ENCODE measurements around the gene GNG12.
"Not testable (repeated sequence)": the region's sequence is repeated elsewhere in the genome, so short reads cannot be mapped to it uniquely, and the experiment has no call there.

Gene GNG12

DNA sequence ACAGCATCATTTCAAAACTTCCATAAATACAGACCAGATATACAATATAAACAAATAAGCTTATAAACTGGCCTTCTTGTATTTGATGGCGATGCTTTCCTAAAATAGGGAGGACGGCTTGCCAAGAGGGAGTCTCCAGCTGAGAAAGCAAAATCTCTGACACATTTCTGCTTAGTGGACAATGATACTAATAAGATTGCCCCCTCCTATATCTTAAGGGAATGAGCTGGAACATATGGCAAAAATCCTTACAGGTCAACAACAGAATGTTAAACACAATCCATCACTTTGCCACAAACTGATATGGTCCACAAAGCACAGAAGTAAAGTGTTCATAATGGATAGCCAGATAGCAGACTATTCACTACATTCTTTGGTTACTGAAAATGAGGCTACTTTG is 155.3 kb downstream of the GNG12 start:
- Mint-ChIP-seq H3K36me3 (no peaks in the 10 kb centered on the region), H3K27ac (no peak overlapping the region)
- CTCF ChIA-PET, result no interaction called here

DNA sequence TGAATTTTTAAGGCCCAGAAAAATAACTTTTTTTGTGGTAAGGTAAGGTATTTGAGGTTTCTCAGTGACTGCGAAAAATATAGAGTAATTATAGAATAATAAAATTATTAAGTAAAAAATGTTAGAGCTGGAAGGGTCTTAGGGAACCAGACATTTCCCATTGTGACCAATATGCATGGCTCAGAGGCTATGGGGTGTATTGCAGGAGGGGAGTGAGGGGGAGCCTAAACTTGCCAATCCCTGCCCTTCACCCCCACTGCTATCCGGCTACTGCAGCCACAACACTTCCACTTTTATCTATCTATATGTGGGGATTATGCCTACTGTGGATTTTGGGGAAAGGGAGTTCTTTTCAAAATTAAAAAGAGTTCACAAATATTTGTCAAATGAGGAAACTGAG is 155.9 kb downstream of the GNG12 start:
- CTCF ChIA-PET, result no interaction called here
- no peak for DNase-seq
- H3K36me3 Mint-ChIP-seq, result no peaks in the 10 kb centered on the region
- no peak overlapping the region for H3K27ac Mint-ChIP-seq
- H3K4me1 Mint-ChIP-seq, result peaks cover 29% of the 10 kb centered on the region
- H3K9me3 Mint-ChIP-seq, result no peaks in the 10 kb centered on the region
- H3K4me3 Mint-ChIP-seq, result no peak overlapping the region
- peaks cover 8% of the 10 kb centered on the region for H3K27me3 Mint-ChIP-seq

More for the DNA sequence above, 155.3 kb downstream of the GNG12 start:
- no peak overlapping the region for H3K4me3 Mint-ChIP-seq
- no peak for DNase-seq
- H3K27me3 Mint-ChIP-seq, result peaks cover 7% of the 10 kb centered on the region
- H3K4me1 Mint-ChIP-seq, result peaks cover 29% of the 10 kb centered on the region
- H3K9me3 Mint-ChIP-seq, result no peaks in the 10 kb centered on the region

DNA sequence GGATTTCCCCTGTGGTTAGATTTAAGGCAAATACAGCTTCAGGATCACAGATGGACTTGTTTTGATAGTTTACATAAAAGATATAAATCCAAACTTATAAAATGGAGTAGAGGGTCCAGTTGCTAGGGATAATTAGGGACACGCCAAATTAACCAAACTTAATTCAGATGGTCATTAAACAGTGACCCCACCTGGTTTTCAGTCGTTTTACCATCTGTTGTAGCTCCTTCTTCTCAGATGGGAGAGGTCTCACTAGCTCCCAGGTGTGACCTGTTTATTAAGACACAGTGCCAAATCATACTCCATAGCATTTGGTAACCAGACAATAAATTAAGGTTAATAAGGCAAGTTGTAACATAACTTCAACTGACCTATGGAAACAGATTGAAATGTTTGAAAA is 156.3 kb downstream of the GNG12 start:
- CTCF ChIA-PET, result no interaction called here
- no peak for DNase-seq
- Mint-ChIP-seq H3K36me3 (no peaks in the 10 kb centered on the region), H3K27me3 (peaks cover 12% of the 10 kb centered on the region), H3K9me3 (no peaks in the 10 kb centered on the region), H3K4me1 (peaks cover 29% of the 10 kb centered on the region), H3K27ac (no peak overlapping the region), H3K4me3 (no peak overlapping the region)

DNA sequence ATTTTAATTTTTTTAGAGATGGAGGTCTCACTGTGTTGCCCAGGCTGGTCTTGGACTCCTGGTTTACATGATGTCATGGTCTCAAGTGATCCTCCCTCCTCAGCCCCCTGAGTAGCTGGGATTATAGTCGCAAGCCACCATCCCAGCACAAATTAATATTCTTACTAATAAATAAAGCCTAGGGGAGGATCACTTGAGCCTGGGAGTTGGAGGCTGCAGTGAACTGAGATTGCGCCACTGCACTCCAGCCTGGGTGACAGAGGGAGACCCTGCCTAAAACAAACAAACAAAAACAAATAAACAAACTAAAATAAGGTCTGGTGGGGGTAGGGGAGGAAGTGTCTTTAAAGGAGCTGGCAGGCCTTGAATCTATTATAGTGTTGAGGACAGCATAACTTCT is 157.0 kb downstream of the GNG12 start:
- no peak for DNase-seq
- Mint-ChIP-seq H3K4me3 (no peak overlapping the region), H3K36me3 (no peaks in the 10 kb centered on the region), H3K27me3 (peaks cover 16% of the 10 kb centered on the region), H3K27ac (no peak overlapping the region), H3K9me3 (no peaks in the 10 kb centered on the region), H3K4me1 (peaks cover 29% of the 10 kb centered on the region)
- CTCF ChIA-PET, result interaction anchor here (0.6 to 0.8 kb wide), 2 partner anchors 84 to 113 kb away, joined by 3 to 4 read pairs; no protein-coding TSS in a partner anchor

DNA sequence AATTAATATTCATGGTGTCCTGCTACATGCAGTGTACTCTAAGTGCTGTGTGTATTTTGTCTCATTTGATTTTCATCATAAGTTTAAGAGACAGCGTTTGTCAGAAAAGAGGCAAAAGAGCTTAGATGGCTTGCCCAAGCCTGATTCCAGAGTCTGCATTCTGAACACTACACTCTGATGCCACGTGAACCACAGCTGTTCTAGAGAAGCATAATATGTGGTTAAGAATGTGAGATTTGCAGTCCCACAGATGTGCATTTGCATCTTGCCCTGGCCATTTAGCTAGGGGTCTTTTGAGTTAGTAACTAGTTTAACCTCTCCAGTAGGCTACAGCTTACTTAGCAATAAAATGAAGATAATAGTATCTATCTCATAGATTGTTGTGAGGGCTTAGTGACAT is 157.5 kb downstream of the GNG12 start:
- H3K36me3 Mint-ChIP-seq, result no peaks in the 10 kb centered on the region
- H3K27me3 Mint-ChIP-seq, result peaks cover 16% of the 10 kb centered on the region
- H3K27ac Mint-ChIP-seq, result peak overlapping the region; percentile 31
- no peaks in the 10 kb centered on the region for H3K9me3 Mint-ChIP-seq
- CTCF ChIA-PET, result interaction anchor here (0.8 to 2.7 kb wide), 3 partner anchors 10 to 114 kb away, joined by 4 to 17 read pairs (median 10); partner anchors contain the start of gene GADD45A
- H3K4me1 Mint-ChIP-seq, result peaks cover 29% of the 10 kb centered on the region
- DNase-seq, result no peak
- no peak overlapping the region for H3K4me3 Mint-ChIP-seq

DNA sequence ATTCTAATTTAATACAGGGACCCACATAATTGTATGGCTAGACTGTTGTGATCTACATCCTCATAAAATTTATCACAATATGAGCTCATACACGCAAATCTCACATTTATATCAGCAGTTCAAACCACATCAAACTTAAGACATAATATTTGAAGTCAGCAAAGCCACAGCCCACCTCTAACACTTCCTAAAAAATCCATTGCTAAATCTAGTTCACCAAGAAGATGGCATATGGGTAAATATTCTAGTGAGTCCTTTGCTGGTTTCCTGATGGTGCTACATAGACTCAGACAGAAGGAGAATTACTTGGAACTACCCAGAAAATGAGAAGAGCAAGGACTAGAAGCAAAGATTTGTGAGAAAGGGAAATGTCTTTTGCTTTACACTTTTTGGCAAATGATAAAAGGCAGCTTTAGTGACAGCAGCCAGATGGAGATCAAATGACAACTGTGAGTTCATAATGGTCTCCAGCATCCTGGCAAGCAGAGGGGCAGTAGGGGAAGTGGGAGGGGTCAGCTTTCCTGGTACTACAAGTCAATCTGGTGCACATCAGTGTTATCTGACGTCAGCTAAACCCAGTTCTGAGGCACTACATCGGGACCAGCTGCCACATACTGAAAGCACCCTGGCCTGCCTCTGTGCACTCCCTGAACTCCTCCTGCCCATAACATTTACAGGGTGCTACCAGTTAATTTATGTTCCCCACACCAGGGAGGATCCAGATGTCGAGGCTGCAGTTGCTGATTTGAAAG is 158.8 kb downstream of the GNG12 start:
- Mint-ChIP-seq H3K9me3 (no peaks in the 10 kb centered on the region), H3K27ac (peak overlapping the region; percentile 85), H3K36me3 (no peaks in the 10 kb centered on the region), H3K27me3 (peaks cover 18% of the 10 kb centered on the region), H3K4me3 (peak overlapping the region; percentile 31), H3K4me1 (peaks cover 29% of the 10 kb centered on the region)
- peak; percentile 70 for DNase-seq
- CTCF ChIA-PET, result interaction anchor here (0.6 to 2.7 kb wide), 6 partner anchors 11 to 1062 kb away, joined by 3 to 17 read pairs (median 4); partner anchors contain the start of gene GADD45A

DNA sequence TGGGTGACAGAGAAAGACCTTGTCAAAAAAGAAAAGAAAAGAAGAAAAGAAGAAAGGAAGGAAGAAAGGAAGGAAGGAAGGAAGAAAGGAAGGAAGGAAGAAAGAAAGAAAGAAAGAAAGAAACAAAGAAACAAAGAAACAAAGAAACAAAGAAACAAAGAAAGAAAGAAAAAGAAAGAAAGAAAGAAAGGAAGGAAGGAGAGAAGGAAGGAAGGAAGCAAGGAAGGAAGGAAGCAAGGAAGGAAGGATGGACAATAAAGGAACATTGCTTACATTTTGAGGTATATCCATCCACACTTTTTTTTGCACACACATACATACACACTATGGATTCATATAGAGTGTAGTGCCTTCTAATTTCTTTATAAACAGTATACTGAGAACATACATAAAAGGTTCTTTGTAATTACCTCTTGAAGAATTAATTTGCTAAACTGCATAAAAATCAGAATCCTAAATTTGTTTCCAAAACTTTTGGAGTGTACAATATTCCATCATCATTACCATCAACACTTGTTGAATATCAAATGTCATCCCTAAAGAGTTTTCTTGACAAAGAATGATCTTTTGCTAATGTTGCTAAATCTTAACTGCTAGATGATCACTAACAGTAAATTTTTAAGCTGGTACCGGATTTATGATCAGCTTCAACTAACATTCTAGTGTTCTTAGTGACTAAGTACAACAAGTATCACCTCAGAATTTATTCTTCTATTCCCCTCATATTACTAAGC is 159.6 kb downstream of the GNG12 start:
- Mint-ChIP-seq H3K27me3 (peaks cover 22% of the 10 kb centered on the region), H3K27ac (peak overlapping the region; percentile 85), H3K4me1 (peaks cover 29% of the 10 kb centered on the region), H3K4me3 (no peak overlapping the region), H3K9me3 (no peaks in the 10 kb centered on the region), H3K36me3 (no peaks in the 10 kb centered on the region)
- CTCF ChIA-PET, result interaction anchor here (1.3 to 2.7 kb wide), 4 partner anchors 12 to 112 kb away, joined by 3 to 17 read pairs (median 8); partner anchors contain the start of gene GADD45A
- no peak for DNase-seq

DNA sequence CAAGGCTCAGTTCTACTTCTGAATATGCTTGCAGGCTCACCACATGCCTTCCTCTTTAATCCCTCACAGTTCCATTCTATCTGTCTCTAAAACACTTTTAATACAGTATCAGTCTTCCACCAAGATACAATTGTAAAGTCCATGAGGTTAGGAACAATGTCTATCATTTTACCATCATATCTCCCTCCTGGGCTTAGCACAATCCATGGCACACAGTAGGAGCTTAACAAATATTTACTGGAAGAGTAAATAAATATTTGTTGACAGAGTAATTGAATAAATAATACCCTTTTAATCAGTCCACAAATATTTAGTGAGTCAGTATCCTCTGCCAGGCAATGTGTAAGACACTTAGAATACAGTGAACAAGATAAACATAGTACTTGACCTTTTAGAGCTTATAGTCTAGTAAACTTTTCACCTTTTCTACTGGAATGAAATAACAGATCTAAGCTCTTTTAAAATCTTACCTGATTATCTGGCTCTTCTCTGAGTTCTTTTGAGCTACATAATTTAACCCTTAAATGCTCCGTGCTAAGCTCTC is 160.9 kb downstream of the GNG12 start:
- CTCF ChIA-PET, result interaction anchor here (0.8 kb wide), 1 partner anchor 99 kb away, joined by 3 read pairs; no protein-coding TSS in a partner anchor
- Mint-ChIP-seq H3K36me3 (no peaks in the 10 kb centered on the region), H3K27ac (no peak overlapping the region)

DNA sequence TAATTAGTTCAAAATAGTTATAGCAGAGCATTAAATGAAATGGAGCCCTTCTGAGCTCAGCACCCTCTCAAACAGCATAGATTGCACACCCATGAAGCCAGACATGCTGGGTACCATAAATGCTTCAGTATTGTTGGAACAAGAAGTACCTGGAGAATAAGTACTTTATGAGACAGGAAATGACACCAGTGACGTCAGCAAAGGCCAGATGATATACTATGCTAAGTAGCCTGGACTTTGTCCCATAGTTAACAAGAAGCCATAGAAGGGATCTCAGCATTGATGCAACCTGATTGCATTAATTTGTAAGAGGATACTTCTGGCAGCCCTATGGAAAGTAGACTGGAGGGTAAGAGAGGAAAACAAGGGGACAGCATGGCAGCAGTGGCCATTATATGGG is 164.6 kb downstream of the GNG12 start:
- Mint-ChIP-seq H3K9me3 (peaks cover 2% of the 10 kb centered on the region), H3K36me3 (no peaks in the 10 kb centered on the region), H3K27me3 (peaks cover 33% of the 10 kb centered on the region), H3K27ac (no peak overlapping the region), H3K4me3 (no peak overlapping the region), H3K4me1 (peaks cover 3% of the 10 kb centered on the region)
- CTCF ChIA-PET, result no interaction called here
- no peak for DNase-seq

More for the DNA sequence above, 160.9 kb downstream of the GNG12 start:
- H3K4me3 Mint-ChIP-seq, result no peak overlapping the region
- no peak for DNase-seq
- no peaks in the 10 kb centered on the region for H3K9me3 Mint-ChIP-seq
- peaks cover 30% of the 10 kb centered on the region for H3K27me3 Mint-ChIP-seq
- peaks cover 29% of the 10 kb centered on the region for H3K4me1 Mint-ChIP-seq

DNA sequence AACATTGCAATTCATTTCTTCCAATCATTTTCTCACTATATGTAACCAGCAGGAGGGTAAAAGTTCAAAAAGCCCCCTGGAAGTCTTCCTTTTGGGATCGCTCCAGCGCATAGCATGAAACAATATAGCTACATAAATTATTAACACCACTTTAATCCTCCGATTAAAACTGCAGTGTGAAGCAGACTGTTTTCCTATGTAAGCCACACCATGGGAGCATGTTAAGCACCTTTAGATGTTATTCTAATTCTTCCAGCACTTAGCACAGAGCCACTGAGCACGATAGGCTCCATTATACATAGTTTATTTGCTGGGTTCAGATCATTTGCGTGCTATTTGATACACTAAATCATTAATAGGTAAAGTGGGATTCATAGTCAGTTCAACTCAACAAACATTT is 166.6 kb downstream of the GNG12 start:
- CTCF ChIA-PET, result interaction anchor here (1.6 kb wide), 1 partner anchor 93 kb away, joined by 4 read pairs; no protein-coding TSS in a partner anchor

DNA sequence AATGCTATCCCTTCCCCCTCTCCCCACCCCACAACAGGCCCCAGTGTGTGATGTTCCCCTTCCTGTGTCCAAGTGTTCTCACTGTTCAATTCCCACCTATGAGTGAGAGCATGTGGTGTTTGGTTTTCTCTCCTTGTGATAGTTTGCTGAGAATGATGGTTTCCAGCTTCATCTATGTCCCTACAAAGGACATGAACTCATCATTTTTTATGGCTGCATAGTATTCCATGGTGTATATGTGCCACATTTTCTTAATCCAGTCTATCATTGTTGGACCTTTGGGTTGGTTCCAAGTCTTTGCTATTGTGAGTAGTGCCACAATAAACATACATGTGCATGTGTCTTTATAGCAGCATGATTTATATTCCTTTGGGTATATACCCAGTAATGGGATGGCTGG is 168.0 kb downstream of the GNG12 start:
- not testable (repeated sequence) for H3K36me3 Mint-ChIP-seq

More for the DNA sequence above, 166.6 kb downstream of the GNG12 start:
- H3K36me3 Mint-ChIP-seq, result no peaks in the 10 kb centered on the region
- DNase-seq, result no peak
- peaks cover 21% of the 10 kb centered on the region for H3K27me3 Mint-ChIP-seq
- H3K9me3 Mint-ChIP-seq, result peaks cover 2% of the 10 kb centered on the region
- no peak overlapping the region for H3K4me3 Mint-ChIP-seq
- no peaks in the 10 kb centered on the region for H3K4me1 Mint-ChIP-seq
- H3K27ac Mint-ChIP-seq, result no peak overlapping the region

DNA sequence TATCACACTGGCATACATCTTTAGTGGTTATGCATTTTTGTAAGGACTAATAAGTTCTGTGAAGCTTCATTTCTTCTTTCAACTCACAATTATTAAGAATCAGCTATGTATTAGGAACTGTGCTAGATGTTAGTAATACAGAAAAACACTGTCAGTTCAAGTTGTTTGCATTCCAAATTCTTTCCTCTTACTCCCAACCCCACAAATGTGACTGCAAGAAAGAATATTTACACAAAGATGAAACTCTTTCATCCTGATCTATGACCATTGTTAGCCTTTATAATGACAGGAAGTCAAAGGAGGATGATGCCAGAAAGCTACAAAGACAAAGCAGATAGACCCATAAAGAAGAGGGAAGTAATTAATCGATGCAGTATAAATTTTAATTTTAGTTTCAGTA is 169.2 kb downstream of the GNG12 start:
- Mint-ChIP-seq H3K27me3 (peaks cover 24% of the 10 kb centered on the region), H3K4me3 (no peak overlapping the region), H3K9me3 (peaks cover 2% of the 10 kb centered on the region), H3K36me3 (no peaks in the 10 kb centered on the region), H3K4me1 (no peaks in the 10 kb centered on the region), H3K27ac (no peak overlapping the region)
- no peak for DNase-seq
- CTCF ChIA-PET, result interaction anchor here (0.7 kb wide), 1 partner anchor 20 kb away, joined by 3 read pairs; no protein-coding TSS in a partner anchor

More for the DNA sequence above, 168.0 kb downstream of the GNG12 start:
- DNase-seq, H3K9me3 Mint-ChIP-seq, CTCF ChIA-PET, H3K4me3 Mint-ChIP-seq, H3K4me1 Mint-ChIP-seq, H3K27ac Mint-ChIP-seq: not testable (repeated sequence)
- H3K27me3 Mint-ChIP-seq, result peaks cover 22% of the 10 kb centered on the region

DNA sequence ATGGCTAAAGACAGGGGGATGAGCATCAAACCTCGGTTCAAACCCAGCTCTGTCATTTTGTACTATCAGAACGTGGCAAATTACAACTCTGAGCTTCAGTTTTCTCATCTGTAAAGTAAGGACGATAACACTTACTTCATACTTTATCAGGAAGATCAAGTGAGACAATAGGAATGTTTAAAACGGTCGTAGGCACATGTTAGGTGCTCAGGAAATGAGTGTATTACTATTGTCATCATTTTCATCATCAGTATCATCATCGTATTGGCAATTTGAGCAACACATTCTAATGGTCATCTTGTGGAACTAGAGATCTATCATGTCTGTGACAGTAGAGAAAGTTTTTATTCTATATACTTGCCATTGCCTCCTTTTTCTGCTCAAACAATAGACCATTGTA is 170.4 kb downstream of the GNG12 start:
- H3K36me3 Mint-ChIP-seq, result no peaks in the 10 kb centered on the region
- H3K27me3 Mint-ChIP-seq, result peaks cover 14% of the 10 kb centered on the region
- no peaks in the 10 kb centered on the region for H3K4me1 Mint-ChIP-seq
- H3K27ac Mint-ChIP-seq, result no peak overlapping the region
- H3K4me3 Mint-ChIP-seq, result no peak overlapping the region
- H3K9me3 Mint-ChIP-seq, result peaks cover 2% of the 10 kb centered on the region
- CTCF ChIA-PET, result no interaction called here
- DNase-seq, result no peak

DNA sequence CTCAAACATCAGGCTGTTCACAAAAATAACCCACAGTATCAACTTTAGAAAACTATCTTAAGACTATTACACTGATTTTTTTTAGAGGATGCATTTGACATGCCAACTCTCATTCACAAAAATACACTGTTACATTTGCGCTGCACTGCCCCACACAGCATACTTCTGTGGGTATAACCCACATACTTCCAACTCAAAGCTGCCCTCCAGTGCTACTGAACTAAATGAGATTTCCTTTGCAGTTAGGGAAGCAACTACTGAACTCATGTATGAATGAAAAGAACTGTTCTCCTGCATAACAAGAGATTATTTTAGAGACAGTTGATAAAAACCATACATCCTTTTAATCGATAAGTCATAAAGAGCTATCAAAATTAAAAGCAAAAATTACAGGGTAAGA is 174.0 kb downstream of the GNG12 start:
- no peak for DNase-seq
- H3K36me3 Mint-ChIP-seq, result no peaks in the 10 kb centered on the region
- no peaks in the 10 kb centered on the region for H3K9me3 Mint-ChIP-seq
- CTCF ChIA-PET, result interaction anchor here (0.6 kb wide), 1 partner anchor 10 kb away, joined by 3 read pairs; no protein-coding TSS in a partner anchor
- H3K4me1 Mint-ChIP-seq, result no peaks in the 10 kb centered on the region
- no peak overlapping the region for H3K4me3 Mint-ChIP-seq
- H3K27me3 Mint-ChIP-seq, result peaks cover 13% of the 10 kb centered on the region
- no peak overlapping the region for H3K27ac Mint-ChIP-seq
